ENCODE results near the gene RND2. TPM values are rescaled to one million over a fixed set of nuclear protein-coding genes. Genes with fewer than 3 reads are reported as not detected.

RND2 gene
- total RNA-seq, 2 donors from 2014 or later = 36.1 to 55.5 TPM

DNA sequence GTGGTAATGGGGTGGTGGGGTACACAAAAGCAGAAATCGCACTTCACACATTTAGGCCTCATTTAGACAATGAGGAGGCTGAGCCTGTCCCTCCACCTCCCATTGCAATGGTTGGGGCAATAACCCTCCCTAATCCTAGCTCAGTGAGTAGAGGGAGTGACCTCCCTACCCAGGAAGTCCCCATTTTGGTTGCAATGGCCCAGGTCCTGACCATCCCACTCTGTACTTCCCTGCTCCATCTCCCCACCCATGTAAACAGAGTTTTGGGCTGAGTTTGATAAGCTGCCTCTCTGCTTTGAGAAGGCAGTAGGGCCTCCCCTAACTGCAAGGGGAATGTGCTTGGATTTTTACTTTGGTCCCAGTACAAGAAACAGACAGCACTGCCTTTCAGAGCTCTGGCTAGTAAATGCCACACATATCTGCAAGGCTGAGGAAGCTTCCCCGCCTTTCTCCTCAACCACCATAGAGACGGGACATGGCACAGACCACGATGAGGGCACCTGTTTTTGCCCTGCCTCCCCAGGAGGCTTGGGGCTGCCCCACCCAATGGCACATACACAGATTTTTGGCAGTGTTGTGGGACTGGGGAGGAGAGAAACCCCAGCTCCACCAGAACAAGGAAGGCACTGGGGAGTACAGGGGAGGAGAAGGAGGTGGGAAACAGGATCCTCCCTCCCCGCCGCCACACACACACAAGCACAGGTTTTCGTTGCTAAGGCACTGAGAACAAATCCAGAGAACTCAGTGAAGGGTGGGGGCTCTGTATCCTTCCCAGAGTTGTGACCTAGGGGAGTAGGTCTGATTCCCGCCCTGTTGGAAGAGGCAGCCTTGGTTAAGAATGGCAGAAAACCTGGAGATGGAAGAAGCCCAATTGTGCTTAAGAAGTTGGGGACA lies 10.1 kb upstream of the RND2 start:
- Histone ChIP-seq H3K27ac (ENCODE audit: low read depth, low read length) (peak overlapping the region; percentile 70), H3K4me1 (ENCODE audit: control insufficient read depth, insufficient read depth, low read length) (peaks cover 6% of the 10 kb centered on the region), H3K9ac (ENCODE audit: extremely low read depth, low read length, poor library complexity, severe bottlenecking) (no peak overlapping the region), H3K36me3 (ENCODE audit: control insufficient read depth, insufficient read depth, low read length) (peaks cover 46% of the 10 kb centered on the region), H3K9me3 (ENCODE audit: control insufficient read depth, low read length) (no peaks in the 10 kb centered on the region), H3K27me3 (ENCODE audit: control insufficient read depth, insufficient read depth, low read length, poor library complexity, severe bottlenecking) (no peaks in the 10 kb centered on the region), H3K4me3 (ENCODE audit: low read length) (no peak overlapping the region)
- peak overlapping the region; percentile 79 for H3K27ac Mint-ChIP-seq
- H3K9me3 Mint-ChIP-seq = no peaks in the 10 kb centered on the region
- TF ChIP-seq, protein P1, sequence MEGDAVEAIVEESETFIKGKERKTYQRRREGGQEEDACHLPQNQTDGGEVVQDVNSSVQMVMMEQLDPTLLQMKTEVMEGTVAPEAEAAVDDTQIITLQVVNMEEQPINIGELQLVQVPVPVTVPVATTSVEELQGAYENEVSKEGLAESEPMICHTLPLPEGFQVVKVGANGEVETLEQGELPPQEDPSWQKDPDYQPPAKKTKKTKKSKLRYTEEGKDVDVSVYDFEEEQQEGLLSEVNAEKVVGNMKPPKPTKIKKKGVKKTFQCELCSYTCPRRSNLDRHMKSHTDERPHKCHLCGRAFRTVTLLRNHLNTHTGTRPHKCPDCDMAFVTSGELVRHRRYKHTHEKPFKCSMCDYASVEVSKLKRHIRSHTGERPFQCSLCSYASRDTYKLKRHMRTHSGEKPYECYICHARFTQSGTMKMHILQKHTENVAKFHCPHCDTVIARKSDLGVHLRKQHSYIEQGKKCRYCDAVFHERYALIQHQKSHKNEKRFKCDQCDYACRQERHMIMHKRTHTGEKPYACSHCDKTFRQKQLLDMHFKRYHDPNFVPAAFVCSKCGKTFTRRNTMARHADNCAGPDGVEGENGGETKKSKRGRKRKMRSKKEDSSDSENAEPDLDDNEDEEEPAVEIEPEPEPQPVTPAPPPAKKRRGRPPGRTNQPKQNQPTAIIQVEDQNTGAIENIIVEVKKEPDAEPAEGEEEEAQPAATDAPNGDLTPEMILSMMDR (conservative IDR thresholded peaks at IDR 0.05) = no peak
- peaks cover 45% of the 10 kb centered on the region for H3K36me3 Mint-ChIP-seq (ENCODE audit: low read depth)
- WGBS, 2 experiments (ENCODE audit: insufficient coverage in 1 of 2, insufficient read length in 1 of 2) = 93 to 100% methylated on average over 1 to 8 of the region's 8 CpGs
- DNase-seq = peak; percentile 43
- peaks cover 26% of the 10 kb centered on the region for H3K4me1 Mint-ChIP-seq
- no peaks in the 10 kb centered on the region for H3K27me3 Mint-ChIP-seq (ENCODE audit: insufficient read depth)
- H3K4me3 Mint-ChIP-seq = no peak overlapping the region

DNA sequence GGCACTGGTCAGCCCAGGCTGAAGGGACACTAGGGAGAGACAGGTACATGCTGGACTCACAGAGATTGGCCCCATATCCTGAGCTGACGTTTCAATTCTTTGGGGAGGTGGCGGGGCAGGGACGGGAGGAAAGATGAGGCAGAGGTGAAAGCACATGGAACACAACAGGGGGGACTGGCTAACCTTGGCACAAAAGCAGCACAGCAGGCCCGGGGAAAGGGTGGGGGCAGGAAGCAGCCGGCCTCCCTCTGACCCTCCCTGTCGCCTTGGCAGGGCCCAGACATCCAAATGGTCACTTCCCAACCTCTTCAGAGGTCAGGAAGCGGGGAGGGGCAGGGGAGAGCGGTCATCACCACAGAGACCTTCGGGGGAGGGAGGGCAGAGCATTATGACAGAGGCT lies 9.5 kb upstream of the RND2 start:
- 78 to 84% methylated on average over 6 to 9 of the region's 9 CpGs for WGBS, 2 experiments (ENCODE audit: insufficient coverage in 1 of 2, insufficient read length in 1 of 2)
- peak overlapping the region; percentile 66 for H3K27ac ChIP-seq (ENCODE audit: low read depth, low read length)
- H3K36me3 ChIP-seq (ENCODE audit: control insufficient read depth, insufficient read depth, low read length) = peaks cover 53% of the 10 kb centered on the region
- TF ChIP-seq, protein P1 (conservative IDR thresholded peaks at IDR 0.05) = no peak
- Mint-ChIP-seq H3K27ac (peak overlapping the region; percentile 32), H3K4me1 (peaks cover 31% of the 10 kb centered on the region), H3K36me3 (ENCODE audit: low read depth) (peaks cover 49% of the 10 kb centered on the region), H3K9me3 (no peaks in the 10 kb centered on the region), H3K27me3 (ENCODE audit: insufficient read depth) (no peaks in the 10 kb centered on the region), H3K4me3 (no peak overlapping the region)
- H3K4me1 ChIP-seq (ENCODE audit: control insufficient read depth, insufficient read depth, low read length) = peaks cover 12% of the 10 kb centered on the region
- no peak overlapping the region for H3K4me3 ChIP-seq (ENCODE audit: low read length)
- DNase-seq = peak; percentile 50
- no peaks in the 10 kb centered on the region for H3K9me3 ChIP-seq (ENCODE audit: control insufficient read depth, low read length)
- H3K9ac ChIP-seq (ENCODE audit: extremely low read depth, low read length, poor library complexity, severe bottlenecking) = no peak overlapping the region
- H3K27me3 ChIP-seq (ENCODE audit: control insufficient read depth, insufficient read depth, low read length, poor library complexity, severe bottlenecking) = no peaks in the 10 kb centered on the region

DNA sequence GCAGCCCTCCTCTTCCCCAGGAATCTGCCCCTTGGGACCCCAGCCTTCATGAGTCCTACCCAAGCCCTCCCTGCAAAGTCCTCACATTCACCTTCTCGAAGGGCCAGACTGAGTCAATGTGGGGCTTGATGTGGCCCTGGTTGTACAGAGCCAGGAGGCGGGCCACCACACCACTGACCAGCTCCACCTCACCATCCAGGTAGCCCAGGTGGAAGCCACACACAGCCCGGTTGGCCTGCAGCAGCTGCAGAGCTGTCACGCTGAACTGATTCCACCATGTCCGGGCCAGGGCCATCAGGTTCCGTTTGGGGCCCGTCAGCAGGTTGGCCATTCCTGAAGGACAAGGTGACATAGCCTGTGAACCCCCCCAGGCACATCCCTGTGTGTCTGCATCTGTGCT lies 8.8 kb upstream of the RND2 start:
- 97% methylated on average over 7 of the region's 7 CpGs; no CpG with 5 or more reads in 1 of the 2 experiments for WGBS, 2 experiments (ENCODE audit: insufficient coverage in 1 of 2, insufficient read length in 1 of 2)
- TF ChIP-seq, protein P1 (conservative IDR thresholded peaks at IDR 0.05) = no peak
- no peaks in the 10 kb centered on the region for H3K27me3 Mint-ChIP-seq (ENCODE audit: insufficient read depth)
- H3K27me3 ChIP-seq (ENCODE audit: control insufficient read depth, insufficient read depth, low read length, poor library complexity, severe bottlenecking) = no peaks in the 10 kb centered on the region
- H3K9ac ChIP-seq (ENCODE audit: extremely low read depth, low read length, poor library complexity, severe bottlenecking) = no peak overlapping the region
- no peak overlapping the region for H3K4me3 Mint-ChIP-seq
- DNase-seq = peak; percentile 45
- H3K27ac ChIP-seq (ENCODE audit: low read depth, low read length) = no peak overlapping the region
- peaks cover 49% of the 10 kb centered on the region for H3K36me3 Mint-ChIP-seq (ENCODE audit: low read depth)
- peaks cover 12% of the 10 kb centered on the region for H3K4me1 ChIP-seq (ENCODE audit: control insufficient read depth, insufficient read depth, low read length)
- peaks cover 53% of the 10 kb centered on the region for H3K36me3 ChIP-seq (ENCODE audit: control insufficient read depth, insufficient read depth, low read length)
- H3K27ac Mint-ChIP-seq = no peak overlapping the region
- no peaks in the 10 kb centered on the region for H3K9me3 Mint-ChIP-seq
- no peaks in the 10 kb centered on the region for H3K9me3 ChIP-seq (ENCODE audit: control insufficient read depth, low read length)
- H3K4me3 ChIP-seq (ENCODE audit: low read length) = no peak overlapping the region
- H3K4me1 Mint-ChIP-seq = peaks cover 31% of the 10 kb centered on the region

Data from endodermal cell (in vitro differentiated cells).